H9 (cell line): Measurements from ENCODE around the gene DISC1. TPM values are rescaled to one million over a fixed set of nuclear protein-coding genes. Genes with fewer than 3 reads are reported as not detected.

Source experiments
- DNase-seq: peaks from one replicate; pipeline ENCODE4 v3.0.0-alpha.2; 2017
- H2AFZ ChIP-seq: one replicate; pipeline ENCODE4 v1.6.1; 2013; ENCODE audit warnings: mild to moderate bottlenecking, low read length, control low read depth, moderate library complexity
- H2AK5ac ChIP-seq: 2 replicates; pipeline ENCODE4 v1.6.1; 2013; ENCODE audit warnings: low read length, control low read depth, mixed read lengths; ENCODE audit not compliant: insufficient read length
- H2BK120ac ChIP-seq: one replicate; pipeline ENCODE4 v1.6.1; 2013; ENCODE audit warnings: low read depth, mild to moderate bottlenecking, low read length, control low read depth, inconsistent platforms; ENCODE audit not compliant: poor library complexity, severe bottlenecking
- H2BK12ac ChIP-seq: 2 replicates; pipeline ENCODE4 v1.6.1; 2013; ENCODE audit warnings: low read length, control low read depth, mixed read lengths, low read depth; ENCODE audit not compliant: insufficient read length
- H2BK15ac ChIP-seq: 2 replicates; pipeline ENCODE4 v1.6.1; 2013; ENCODE audit warnings: low read depth, low read length, control low read depth
- H2BK20ac ChIP-seq: one replicate; pipeline ENCODE4 v1.6.1; 2013; ENCODE audit warnings: low read depth, mild to moderate bottlenecking, low read length, control low read depth, inconsistent platforms; ENCODE audit not compliant: poor library complexity, severe bottlenecking
- H2BK5ac ChIP-seq: 2 replicates; pipeline ENCODE4 v1.6.1; 2013; ENCODE audit warnings: low read length, control low read depth, mixed read lengths; ENCODE audit not compliant: insufficient read length
- H3K14ac ChIP-seq: 2 replicates; pipeline ENCODE4 v1.6.1; 2013; ENCODE audit warnings: low read length, control low read depth; ENCODE audit not compliant: insufficient read depth
- H3K18ac ChIP-seq: 2 replicates; pipeline ENCODE4 v1.6.1; 2013; ENCODE audit warnings: low read depth, mild to moderate bottlenecking, mixed read lengths, low read length, control low read depth; ENCODE audit not compliant: insufficient read length
- H3K23ac ChIP-seq: 2 replicates; pipeline ENCODE4 v1.6.1; 2013; ENCODE audit warnings: low read length, control low read depth, mixed read lengths, low read depth; ENCODE audit not compliant: insufficient read length
- H3K23me2 ChIP-seq: 2 replicates; pipeline ENCODE4 v1.6.1; 2013; ENCODE audit warnings: low read depth, mild to moderate bottlenecking, mixed read lengths, low read length, control low read depth; ENCODE audit not compliant: insufficient read length, poor library complexity, severe bottlenecking
- H3K27ac ChIP-seq: 2 replicates; pipeline ENCODE4 v1.5.1; 2013; ENCODE audit warnings: low read length, control low read depth, mixed read lengths, low read depth; ENCODE audit not compliant: insufficient read length
- H3K27me3 ChIP-seq: 2 replicates; pipeline ENCODE4 v1.6.1; 2013; ENCODE audit warnings: low read length, control low read depth, inconsistent platforms; ENCODE audit not compliant: insufficient read depth
- H3K4ac ChIP-seq: 2 replicates; pipeline ENCODE4 v1.6.1; 2013; ENCODE audit warnings: low read depth, mild to moderate bottlenecking, control low read depth, inconsistent platforms, low read length, moderate library complexity
- H3K4me1 ChIP-seq: 2 replicates; pipeline ENCODE4 v1.6.1; 2013; ENCODE audit warnings: low read length, control low read depth, inconsistent platforms; ENCODE audit not compliant: insufficient read depth
- H3K4me2 ChIP-seq: 2 replicates; pipeline ENCODE4 v1.6.1; 2013; ENCODE audit warnings: low read length, control low read depth, mixed read lengths; ENCODE audit not compliant: insufficient read length, insufficient read depth
- H3K56ac ChIP-seq: 2 replicates; pipeline ENCODE4 v1.6.1; 2013; ENCODE audit warnings: low read depth, mild to moderate bottlenecking, mixed read lengths, low read length, control low read depth; ENCODE audit not compliant: insufficient read length
- H3K79me1 ChIP-seq: 2 replicates; pipeline ENCODE4 v1.6.1; 2013; ENCODE audit warnings: low read depth, mild to moderate bottlenecking, moderate library complexity, low read length, control low read depth, inconsistent platforms; ENCODE audit not compliant: insufficient read depth, poor library complexity, severe bottlenecking
- H3K79me2 ChIP-seq: 2 replicates; pipeline ENCODE4 v1.6.1; 2013; ENCODE audit warnings: low read length, control low read depth, inconsistent platforms; ENCODE audit not compliant: insufficient read depth
- H3K9ac ChIP-seq: 2 replicates; pipeline ENCODE4 v1.6.1; 2013; ENCODE audit warnings: low read length, control low read depth, mixed read lengths; ENCODE audit not compliant: insufficient read length; ENCODE audit errors: extremely low read depth
- H3K9me3 ChIP-seq: one replicate; pipeline ENCODE4 v1.6.1; 2013; ENCODE audit warnings: low read depth, low read length, inconsistent platforms; ENCODE audit not compliant: control insufficient read depth
- H3T11ph ChIP-seq: one replicate; pipeline ENCODE4 v1.6.1; 2013; ENCODE audit warnings: mild to moderate bottlenecking, low read length, control low read depth, inconsistent platforms
- H4K20me1 ChIP-seq: one replicate; pipeline ENCODE4 v1.6.1; 2013; ENCODE audit not compliant: control insufficient read depth, insufficient read length, insufficient read depth
- H4K5ac ChIP-seq: 2 replicates; pipeline ENCODE4 v1.6.1; 2013; ENCODE audit warnings: low read depth, mild to moderate bottlenecking, mixed read lengths, low read length, control low read depth; ENCODE audit not compliant: insufficient read length
- H4K8ac ChIP-seq: replicated peaks from 2 replicates; pipeline ENCODE4 v1.6.1; 2013; ENCODE audit warnings: low read length, control low read depth, mixed read lengths, low read depth; ENCODE audit not compliant: insufficient read length
- H4K91ac ChIP-seq: 2 replicates; pipeline ENCODE4 v1.6.1; 2013; ENCODE audit warnings: low read depth, mild to moderate bottlenecking, moderate library complexity, mixed read lengths, low read length, control low read depth; ENCODE audit not compliant: insufficient read length
- H3K27ac Mint-ChIP-seq, 3 experiments: 2 replicates in 2 of 3; 3 replicates in 1 of 3; pipeline ENCODE4 v1.8.0; 2020 to 2021; ENCODE audit warnings: mixed read lengths in 3 of 3, mild to moderate bottlenecking in 1 of 3, moderate library complexity in 1 of 3
- H3K27me3 Mint-ChIP-seq: 2 replicates; pipeline ENCODE4 v1.8.0; 2021; ENCODE audit warnings: low read depth, mild to moderate bottlenecking, moderate library complexity, mixed read lengths
- H3K36me3 Mint-ChIP-seq, 3 experiments: 2 replicates in 2 of 3; 3 replicates in 1 of 3; pipeline ENCODE4 v1.8.0; 2020 to 2021; ENCODE audit warnings: low read depth in 3 of 3, mixed read lengths in 3 of 3; ENCODE audit not compliant: insufficient read depth in 1 of 3
- H3K4me1 Mint-ChIP-seq, 2 experiments: 2 replicates each; pipeline ENCODE4 v1.8.0; 2020; ENCODE audit warnings: mixed read lengths in 2 of 2
- H3K4me3 Mint-ChIP-seq, 2 experiments: 2 replicates in 1 of 2; 3 replicates in 1 of 2; pipeline ENCODE4 v1.8.0; 2020 to 2021; ENCODE audit warnings: mild to moderate bottlenecking in 2 of 2, mixed read lengths in 2 of 2, moderate library complexity in 1 of 2
- H3K9me3 Mint-ChIP-seq, 2 experiments: 2 replicates in 1 of 2; 3 replicates in 1 of 2; pipeline ENCODE4 v1.8.0; 2020; ENCODE audit warnings: mild to moderate bottlenecking in 2 of 2, mixed read lengths in 2 of 2, moderate library complexity in 1 of 2
- WGBS: extraction: QIAGEN DNeasy Blood & Tissue Kit; methylation state at CpG from one replicate; pipeline ENCODE4 v1.1.7; 2013; ENCODE audit warnings: missing lambda C conversion rate, low lambda C conversion rate, mixed read lengths; ENCODE audit not compliant: insufficient read length; ENCODE audit errors: extremely low coverage; 5-methylcytosine and 5-hydroxymethylcytosine counted together
- total RNA-seq: library from RNA; stranded (reverse); gene quantifications from 2 replicates; pipeline ENCODE4 v1.2.1, GENCODE V29; 2021
- TF ChIP-seq, protein P1 (sequence below): fragments of 200-600 bp; sonication (generic); conservative IDR thresholded peaks from 3 replicates; pipeline ENCODE4 v1.8.0; 2021; ENCODE audit warnings: antibody characterized with exemption, mild to moderate bottlenecking

The DISC1 gene
- total RNA-seq, 1 experiment from 2014 or later, result 2.5 TPM

DNA sequence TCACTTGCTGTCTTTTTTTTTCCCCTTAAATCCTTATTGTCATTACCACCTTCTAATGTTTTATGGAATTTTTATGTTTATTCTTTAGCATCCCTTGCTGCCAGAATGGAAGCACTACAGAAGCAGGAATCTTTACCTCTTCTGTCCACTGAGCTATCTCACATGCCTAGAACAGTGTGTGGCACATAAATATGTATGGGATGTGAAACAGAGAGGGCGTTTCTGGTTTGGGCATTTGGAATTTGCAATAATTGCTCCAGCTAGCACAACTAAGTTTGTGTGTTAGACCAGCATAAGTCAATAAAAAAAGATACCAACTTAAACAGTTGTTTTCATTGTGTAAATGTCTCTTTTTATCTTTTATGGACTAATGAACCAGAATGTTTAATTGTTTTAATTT, 330.8 kb downstream of the DISC1 start:
- Histone ChIP-seq H3K4me1 (no peaks in the 10 kb centered on the region), H3K9ac (no peak overlapping the region), H4K8ac (no peak overlapping the region), H3K79me1 (no peaks in the 10 kb centered on the region), H2BK5ac (no peak overlapping the region), H4K91ac (no peak overlapping the region), H3K18ac (no peak overlapping the region), H3K27me3 (no peaks in the 10 kb centered on the region), H4K5ac (no peak overlapping the region), H2AK5ac (no peak overlapping the region), H3K27ac (no peak overlapping the region), H3K9me3 (no peaks in the 10 kb centered on the region), H3K23me2 (no peaks in the 10 kb centered on the region), H2BK120ac (no peak overlapping the region), H2BK20ac (no peak overlapping the region), H2BK12ac (no peak overlapping the region), H3K56ac (no peak overlapping the region), H4K20me1 (no peaks in the 10 kb centered on the region), H3K4me2 (no peak overlapping the region), H2AFZ (no peak overlapping the region), H3K23ac (no peak overlapping the region), H3K4ac (no peak overlapping the region), H3K79me2 (no peaks in the 10 kb centered on the region), H3T11ph (no peak overlapping the region), H3K14ac (no peak overlapping the region), H2BK15ac (no peak overlapping the region)
- Mint-ChIP-seq H3K27me3 (peaks cover 11% of the 10 kb centered on the region), H3K27ac (no peak overlapping the region), H3K36me3 (peaks cover 0 to 2% (median 0%) of the 10 kb centered on the region in 3 experiments; a peak in 2 of 7 replicates), H3K9me3 (no peaks in the 10 kb centered on the region), H3K4me1 (no peaks in the 10 kb centered on the region), H3K4me3 (no peak overlapping the region; a peak in 1 of 5 replicates)
- no CpG with 5 or more reads among the region's 1 CpG for WGBS
- DNase-seq, result no peak
- TF ChIP-seq, protein P1, sequence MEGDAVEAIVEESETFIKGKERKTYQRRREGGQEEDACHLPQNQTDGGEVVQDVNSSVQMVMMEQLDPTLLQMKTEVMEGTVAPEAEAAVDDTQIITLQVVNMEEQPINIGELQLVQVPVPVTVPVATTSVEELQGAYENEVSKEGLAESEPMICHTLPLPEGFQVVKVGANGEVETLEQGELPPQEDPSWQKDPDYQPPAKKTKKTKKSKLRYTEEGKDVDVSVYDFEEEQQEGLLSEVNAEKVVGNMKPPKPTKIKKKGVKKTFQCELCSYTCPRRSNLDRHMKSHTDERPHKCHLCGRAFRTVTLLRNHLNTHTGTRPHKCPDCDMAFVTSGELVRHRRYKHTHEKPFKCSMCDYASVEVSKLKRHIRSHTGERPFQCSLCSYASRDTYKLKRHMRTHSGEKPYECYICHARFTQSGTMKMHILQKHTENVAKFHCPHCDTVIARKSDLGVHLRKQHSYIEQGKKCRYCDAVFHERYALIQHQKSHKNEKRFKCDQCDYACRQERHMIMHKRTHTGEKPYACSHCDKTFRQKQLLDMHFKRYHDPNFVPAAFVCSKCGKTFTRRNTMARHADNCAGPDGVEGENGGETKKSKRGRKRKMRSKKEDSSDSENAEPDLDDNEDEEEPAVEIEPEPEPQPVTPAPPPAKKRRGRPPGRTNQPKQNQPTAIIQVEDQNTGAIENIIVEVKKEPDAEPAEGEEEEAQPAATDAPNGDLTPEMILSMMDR, result no peak
